CD4-positive, alpha-beta memory T cell (primary cell): ENCODE measurements around the gene FLNC. TPM values are rescaled to one million over a fixed set of nuclear protein-coding genes. Genes with fewer than 3 reads are reported as not detected.
A peak's percentile ranks its signal among the peaks of the same experiment; 100 is the strongest.

ENCODE experiments used
- CTCF ChIA-PET: fragments of 350-600 bp; sonication (Branson Sonifier 250); formaldehyde crosslinking; loops from one replicate; lab custom pipeline; 2021; ENCODE audit warnings: inconsistent platforms; ENCODE audit not compliant: partially characterized antibody; lab: Charles Lee
- POLR2A ChIA-PET: fragments of 350-600 bp; sonication (Branson Sonifier 250); formaldehyde crosslinking; loops from one replicate; lab custom pipeline; 2021; ENCODE audit not compliant: partially characterized antibody; lab: Charles Lee
- DNase-seq, 5 donors: peaks; one replicate each; pipeline versions ENCODE4 v3.0.0 to v3.0.0-alpha.2; 2020 to 2022; ENCODE audit warnings: mixed read lengths in 1 of 5
- H3K27ac ChIP-seq: one replicate; pipeline ENCODE4 v1.7.0; 2013; ENCODE audit warnings: low read depth, low read length
- H3K27me3 ChIP-seq: 2 replicates; pipeline ENCODE4 v1.7.0; 2013; ENCODE audit warnings: mild to moderate bottlenecking, low read length, moderate library complexity; ENCODE audit not compliant: insufficient read depth
- H3K36me3 ChIP-seq: 2 replicates; pipeline ENCODE4 v1.7.0; 2013; ENCODE audit warnings: mild to moderate bottlenecking, low read length, moderate library complexity; ENCODE audit not compliant: insufficient read depth
- H3K4me1 ChIP-seq: 2 replicates; pipeline ENCODE4 v1.7.0; 2013; ENCODE audit warnings: mild to moderate bottlenecking, low read length, moderate library complexity; ENCODE audit not compliant: insufficient read depth
- H3K4me3 ChIP-seq, 2 donors: one replicate each; pipeline ENCODE4 v1.7.0; 2013; ENCODE audit warnings: low read length in 2 of 2, mild to moderate bottlenecking in 1 of 2
- H3K9me3 ChIP-seq, 2 donors: one replicate each; pipeline ENCODE4 v1.7.0; 2013; ENCODE audit warnings: low read length in 2 of 2, control low read depth in 1 of 2; ENCODE audit not compliant: control insufficient read depth in 1 of 2
- H3K27ac Mint-ChIP-seq, 7 donors: one replicate each; pipeline ENCODE4 v1.8.0; 2020 to 2021; ENCODE audit warnings: mixed read lengths in 7 of 7, mild to moderate bottlenecking in 6 of 7, inconsistent platforms in 3 of 7, moderate library complexity in 3 of 7
- H3K27me3 Mint-ChIP-seq, 2 donors: one replicate each; pipeline ENCODE4 v1.8.0; 2020 to 2021; ENCODE audit warnings: mixed read lengths in 2 of 2
- H3K36me3 Mint-ChIP-seq, 2 donors: one replicate each; pipeline ENCODE4 v1.8.0; 2020 to 2021; ENCODE audit warnings: mixed read lengths in 2 of 2, inconsistent platforms in 1 of 2, mild to moderate bottlenecking in 1 of 2
- H3K4me1 Mint-ChIP-seq, 4 donors: one replicate each; pipeline ENCODE4 v1.8.0; 2020 to 2021; ENCODE audit warnings: mixed read lengths in 4 of 4, mild to moderate bottlenecking in 1 of 4
- H3K4me3 Mint-ChIP-seq, 8 donors: one replicate each; pipeline ENCODE4 v1.8.0; 2020 to 2021; ENCODE audit warnings: mixed read lengths in 8 of 8, mild to moderate bottlenecking in 7 of 8, moderate library complexity in 6 of 8, inconsistent platforms in 3 of 8
- H3K9me3 Mint-ChIP-seq, 8 donors: one replicate each; pipeline ENCODE4 v1.8.0; 2020 to 2021; ENCODE audit warnings: mixed read lengths in 8 of 8, mild to moderate bottlenecking in 5 of 8, inconsistent platforms in 3 of 8, moderate library complexity in 1 of 8
- intact Hi-C: fragments of 100-400 bp; cut with micrococcal nuclease; formaldehyde crosslinking; loops from one replicate; pipeline ENCODE4 v1.15.1; 2023
- polyA plus RNA-seq, 2 donors: library from polyadenylated mRNA; unstranded; fragments of 300-500 nt; fragmentation: Illumina TruSeq; gene quantifications; one replicate each; pipeline ENCODE4 v1.2.3, GENCODE V29; 2021
- total RNA-seq, 2 experiments: library from RNA; stranded (reverse); gene quantifications; one replicate each; pipeline ENCODE4 v1.2.3, GENCODE V29; 2021

Gene FLNC
- total and polyA plus RNA-seq, 4 experiments from 2014 or later = 0.06 TPM; not detected in 3

DNA sequence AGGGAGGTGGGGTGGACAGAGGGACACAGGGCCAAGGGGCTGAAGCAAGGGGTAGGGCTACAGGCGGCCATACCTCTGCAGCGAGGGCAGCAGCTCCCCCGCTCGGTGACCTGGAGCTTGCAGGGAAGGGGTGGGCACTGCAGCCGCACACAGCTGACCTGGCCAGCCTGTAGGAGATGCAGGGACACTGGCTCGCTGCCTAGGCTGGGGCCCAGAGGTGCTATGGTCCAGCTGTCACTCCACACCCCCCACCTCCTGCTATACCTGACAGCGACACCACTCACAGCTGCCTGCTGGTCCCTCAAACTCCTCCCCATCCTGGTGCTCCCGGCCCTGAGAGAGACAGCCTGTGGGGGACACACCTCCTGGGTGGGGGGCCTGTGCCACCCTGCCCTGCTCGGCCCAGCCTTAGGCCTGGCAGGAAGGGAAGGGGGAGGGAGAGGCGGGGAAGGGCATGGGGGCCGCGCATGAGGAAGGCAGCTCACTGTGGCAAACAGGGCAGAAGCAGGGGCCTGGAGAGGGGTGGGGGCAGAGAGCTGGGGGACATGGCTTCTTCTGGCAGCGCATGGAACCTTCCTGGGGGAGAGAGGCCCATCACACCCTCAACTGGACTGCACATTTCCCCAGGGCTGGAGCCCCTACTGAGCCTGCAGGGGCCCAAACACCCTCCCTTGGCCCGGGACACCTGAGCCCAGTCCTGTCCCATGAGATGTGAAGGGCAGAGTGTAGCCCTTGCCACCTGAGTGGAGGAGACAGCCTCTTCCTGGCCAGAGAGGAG lies 56.4 kb downstream of the FLNC start:
- CTCF ChIA-PET = interaction anchor here (0.8 to 6.6 kb wide), 5 partner anchors 17 to 418 kb away, joined by 3 to 61 read pairs (median 5); partner anchors contain the start of gene ATP6V1F
- Mint-ChIP-seq H3K27me3 (peaks cover 6 to 10% of the 10 kb centered on the region in 2 donors), H3K4me3 (no peak overlapping the region), H3K4me1 (peaks cover 0 to 4% (median 2%) of the 10 kb centered on the region in 4 donors), H3K9me3 (no peaks in the 10 kb centered on the region), H3K27ac (no peak overlapping the region), H3K36me3 (no peaks in the 10 kb centered on the region)
- no peak for DNase-seq
- POLR2A ChIA-PET = no interaction called here
- no peaks in the 10 kb centered on the region for H3K9me3 ChIP-seq
- no peaks in the 10 kb centered on the region for H3K4me1 ChIP-seq
- H3K27ac ChIP-seq = no peak overlapping the region
- intact Hi-C loops = no loop called here
- no peak overlapping the region for H3K4me3 ChIP-seq
- H3K27me3 ChIP-seq = no peaks in the 10 kb centered on the region
- H3K36me3 ChIP-seq = no peaks in the 10 kb centered on the region

DNA sequence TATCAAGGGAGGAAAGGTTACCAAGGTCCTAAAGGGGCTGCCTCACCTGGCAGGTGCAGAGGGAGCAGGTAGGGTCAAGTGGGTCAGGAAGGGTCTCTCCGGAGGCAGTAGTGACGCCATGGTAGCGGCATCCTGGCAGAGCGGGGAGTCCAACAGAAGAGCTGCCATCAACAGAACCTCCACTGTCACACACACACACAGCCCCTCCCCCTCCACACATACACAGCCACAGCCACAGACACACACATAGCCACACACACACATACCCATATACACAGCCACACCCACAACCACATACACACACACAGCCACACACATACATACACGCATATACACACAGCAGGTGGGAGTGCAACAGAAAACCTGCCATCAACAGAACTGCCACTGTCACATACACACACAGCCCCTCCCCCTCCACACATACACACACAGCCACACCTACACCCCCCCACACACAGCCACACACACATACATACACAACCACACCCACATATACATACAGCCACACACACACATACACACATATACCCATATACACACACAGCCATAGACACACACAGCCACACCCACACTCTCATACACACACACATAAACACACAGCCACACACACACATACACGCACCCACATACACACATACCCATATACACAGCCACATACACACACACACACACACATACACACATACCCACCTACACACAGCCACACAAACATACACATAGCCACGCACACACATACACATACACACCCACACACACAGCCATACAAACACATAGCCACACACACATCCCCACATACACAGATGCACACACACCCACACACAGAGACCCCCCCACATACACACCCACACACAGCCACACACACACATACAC lies 57.2 kb downstream of the FLNC start:
- Mint-ChIP-seq H3K27me3 (peaks cover 10 to 13% of the 10 kb centered on the region in 2 donors), H3K4me1 (peaks cover 0 to 4% (median 2%) of the 10 kb centered on the region in 4 donors), H3K36me3 (no peaks in the 10 kb centered on the region), H3K27ac (no peak overlapping the region), H3K4me3 (no peak overlapping the region), H3K9me3 (no peaks in the 10 kb centered on the region)
- H3K36me3 ChIP-seq = no peaks in the 10 kb centered on the region
- intact Hi-C loops = no loop called here
- no peaks in the 10 kb centered on the region for H3K27me3 ChIP-seq
- POLR2A ChIA-PET = no interaction called here
- H3K27ac ChIP-seq = no peak overlapping the region
- CTCF ChIA-PET = no interaction called here
- no peak overlapping the region for H3K4me3 ChIP-seq
- H3K4me1 ChIP-seq = no peaks in the 10 kb centered on the region
- H3K9me3 ChIP-seq = no peaks in the 10 kb centered on the region
- DNase-seq = no peak

GRCh38 chr7:128888039-128888755 lies 58.0 kb downstream of the FLNC start:
- DNase-seq = no peak
- CTCF ChIA-PET = no interaction called here
- H3K4me3 Mint-ChIP-seq = no peak overlapping the region

DNA sequence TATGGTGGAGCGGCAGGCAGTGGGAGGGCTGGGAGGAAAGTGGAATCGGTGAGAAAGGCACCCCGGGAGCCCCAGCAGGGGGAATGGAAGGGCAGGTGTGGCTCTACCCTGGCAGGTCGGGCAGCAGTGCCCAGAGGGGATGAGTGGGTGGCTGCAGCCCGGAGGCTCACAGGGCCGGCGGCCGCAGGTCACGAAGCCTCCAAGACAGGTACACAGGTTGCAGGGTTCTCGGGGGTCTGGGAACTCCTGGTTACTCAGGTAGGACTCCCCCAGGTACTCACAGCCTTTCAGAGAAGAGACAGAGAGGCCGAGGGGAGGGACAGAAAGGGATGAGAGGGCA lies 58.5 kb downstream of the FLNC start:
- CTCF ChIA-PET = no interaction called here
- Histone ChIP-seq H3K9me3 (no peaks in the 10 kb centered on the region), H3K27ac (no peak overlapping the region), H3K4me1 (no peaks in the 10 kb centered on the region), H3K27me3 (no peaks in the 10 kb centered on the region), H3K36me3 (no peaks in the 10 kb centered on the region), H3K4me3 (no peak overlapping the region)
- H3K9me3 Mint-ChIP-seq = no peaks in the 10 kb centered on the region
- intact Hi-C loops = no loop called here
- no peak for DNase-seq
- POLR2A ChIA-PET = no interaction called here
- peaks cover 10 to 11% of the 10 kb centered on the region in 2 donors for H3K27me3 Mint-ChIP-seq
- H3K36me3 Mint-ChIP-seq = no peaks in the 10 kb centered on the region
- peaks cover 0 to 2% (median 0%) of the 10 kb centered on the region in 4 donors for H3K4me1 Mint-ChIP-seq
- no peak overlapping the region for H3K4me3 Mint-ChIP-seq
- no peak overlapping the region for H3K27ac Mint-ChIP-seq

More at GRCh38 chr7:128888039-128888755, 58.0 kb downstream of the FLNC start:
- Mint-ChIP-seq H3K9me3 (no peaks in the 10 kb centered on the region), H3K27ac (no peak overlapping the region), H3K4me1 (peaks cover 0 to 4% (median 2%) of the 10 kb centered on the region in 4 donors), H3K36me3 (no peaks in the 10 kb centered on the region), H3K27me3 (peaks cover 10 to 13% of the 10 kb centered on the region in 2 donors)
- Histone ChIP-seq H3K27ac (no peak overlapping the region), H3K27me3 (no peaks in the 10 kb centered on the region), H3K4me3 (no peak overlapping the region), H3K9me3 (no peaks in the 10 kb centered on the region), H3K36me3 (no peaks in the 10 kb centered on the region), H3K4me1 (no peaks in the 10 kb centered on the region)
- POLR2A ChIA-PET = no interaction called here
- intact Hi-C loops = no loop called here

DNA sequence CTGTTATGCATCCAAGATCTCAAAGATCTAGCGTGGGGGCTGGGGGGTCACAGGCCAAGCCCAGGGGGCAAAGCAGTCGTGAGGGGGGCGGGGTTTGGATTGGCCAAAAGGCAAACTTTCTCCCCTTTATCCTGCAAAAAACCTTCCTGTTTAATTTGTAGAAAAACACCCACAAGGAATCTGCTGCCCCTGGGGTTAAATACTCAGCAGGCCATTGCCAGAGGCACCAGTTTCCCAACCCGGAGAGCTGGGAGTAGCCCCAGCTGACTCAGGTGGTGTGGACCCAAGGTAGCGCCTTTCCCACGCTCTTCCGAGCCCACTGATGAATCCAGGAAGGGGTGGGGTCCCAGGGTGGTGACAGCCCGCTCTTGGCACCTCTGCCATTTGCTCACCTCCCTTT lies 58.9 kb downstream of the FLNC start:
- Mint-ChIP-seq H3K9me3 (no peaks in the 10 kb centered on the region), H3K36me3 (no peaks in the 10 kb centered on the region), H3K27ac (no peak overlapping the region), H3K27me3 (peaks cover 10 to 11% of the 10 kb centered on the region in 2 donors), H3K4me1 (peaks cover 0 to 2% (median 0%) of the 10 kb centered on the region in 4 donors), H3K4me3 (no peak overlapping the region)
- Histone ChIP-seq H3K4me1 (no peaks in the 10 kb centered on the region), H3K27ac (no peak overlapping the region), H3K9me3 (no peaks in the 10 kb centered on the region), H3K27me3 (no peaks in the 10 kb centered on the region), H3K36me3 (no peaks in the 10 kb centered on the region), H3K4me3 (no peak overlapping the region)
- POLR2A ChIA-PET = no interaction called here
- CTCF ChIA-PET = no interaction called here
- DNase-seq = no peak
- intact Hi-C loops = no loop called here

- DNase-seq = no peak
- peaks cover 10 to 11% of the 10 kb centered on the region in 2 donors for H3K27me3 Mint-ChIP-seq
These were observed 60.3 kb downstream of the FLNC start for GRCh38 chr7:128890306-128891109.

More at GRCh38 chr7:128890306-128891109, 60.3 kb downstream of the FLNC start:
- no peaks in the 10 kb centered on the region for H3K36me3 ChIP-seq
- H3K4me1 Mint-ChIP-seq = peaks cover 0 to 2% (median 0%) of the 10 kb centered on the region in 4 donors
- peak overlapping the region in 3 of 8 donors; percentile 10 to 42 (median 25) for H3K4me3 Mint-ChIP-seq
- H3K27ac Mint-ChIP-seq = no peak overlapping the region
- ChIA-PET CTCF (no interaction called here), POLR2A (no interaction called here)
- H3K4me3 ChIP-seq = no peak overlapping the region
- H3K9me3 Mint-ChIP-seq = no peaks in the 10 kb centered on the region
- no peaks in the 10 kb centered on the region for H3K27me3 ChIP-seq
- intact Hi-C loops = no loop called here
- no peak overlapping the region for H3K27ac ChIP-seq
- no peaks in the 10 kb centered on the region for H3K4me1 ChIP-seq
- no peaks in the 10 kb centered on the region for H3K36me3 Mint-ChIP-seq
- H3K9me3 ChIP-seq = no peaks in the 10 kb centered on the region
